B cell (primary cell): ENCODE measurements around the gene CDHR5. TPM values are rescaled to one million over a fixed set of nuclear protein-coding genes. Genes with fewer than 3 reads are reported as not detected.

ENCODE experiments used
- ATAC-seq: fragments of 200-7000 bp; cut with Tn5 transposase; one replicate; pipeline ENCODE4 v1.10.0; 2021; ENCODE audit warnings: low read depth, mild to moderate bottlenecking, moderate number of reproducible peaks, moderate library complexity
- CTCF ChIA-PET: fragments of 350-600 bp; sonication (Branson Sonifier 250); formaldehyde crosslinking; loops from one replicate; lab custom pipeline; 2021; ENCODE audit warnings: antibody characterized with exemption, inconsistent platforms; lab: Charles Lee
- POLR2A ChIA-PET: fragments of 350-600 bp; sonication (Branson Sonifier 250); formaldehyde crosslinking; loops from one replicate; lab custom pipeline; 2021; ENCODE audit warnings: antibody characterized with exemption; lab: Charles Lee
- DNase-seq: peaks from one replicate; pipeline ENCODE4 v3.0.0; 2013
- H2AFZ ChIP-seq: 2 replicates; pipeline ENCODE4 v1.6.1; 2012; ENCODE audit warnings: mild to moderate bottlenecking, low read depth, low read length; ENCODE audit not compliant: insufficient read depth, poor library complexity, severe bottlenecking
- H3K27ac ChIP-seq, 2 donors: 1 replicate in 1 of 2; 2 replicates in 1 of 2; pipeline ENCODE4 v1.5.1; 2012 to 2013; ENCODE audit warnings: low read length in 2 of 2, mild to moderate bottlenecking in 2 of 2, moderate library complexity in 1 of 2
- H3K27me3 ChIP-seq, 4 experiments: fragments of 200-600 bp in 1 of 4; sonication (generic) in 1 of 4; replicated peaks in 1 of 4; 1 replicate in 2 of 4; 2 replicates in 2 of 4; pipeline versions ENCODE4 v1.6.1 to v1.7.0; 2013 to 2016; ENCODE audit warnings: low read length in 3 of 4, mild to moderate bottlenecking in 2 of 4, mixed read lengths in 1 of 4, moderate library complexity in 1 of 4; ENCODE audit not compliant: insufficient read depth in 4 of 4, control insufficient read depth in 3 of 4; ENCODE audit errors: control extremely low read depth in 1 of 4
- H3K36me3 ChIP-seq, 2 experiments: replicated peaks in 1 of 2; 1 replicate in 1 of 2; 2 replicates in 1 of 2; pipeline versions ENCODE4 v1.6.1 to v1.7.1; 2013; ENCODE audit warnings: low read length in 1 of 2; ENCODE audit not compliant: insufficient read depth in 2 of 2, control insufficient read depth in 1 of 2; ENCODE audit errors: control extremely low read depth in 1 of 2, extremely low read depth in 1 of 2
- H3K4me1 ChIP-seq, 2 donors: fragments of 200-600 bp in 1 of 2; sonication (generic) in 1 of 2; 1 replicate in 1 of 2; 2 replicates in 1 of 2; pipeline versions ENCODE4 v1.5.1 to v1.6.1; 2013 to 2017; ENCODE audit warnings: low read length in 2 of 2; ENCODE audit not compliant: control insufficient read depth in 2 of 2, insufficient read depth in 2 of 2
- H3K4me2 ChIP-seq: replicated peaks from 2 replicates; pipeline ENCODE3; 2012; ENCODE audit warnings: mild to moderate bottlenecking, low read depth, low read length; ENCODE audit not compliant: poor library complexity, severe bottlenecking
- H3K4me3 ChIP-seq, 5 experiments: fragments of 200-600 bp in 1 of 5; sonication (generic) in 1 of 5; 1 replicate in 3 of 5; 2 replicates in 2 of 5; pipeline versions ENCODE4 v1.5.1 to v1.7.0; 2011 to 2016; ENCODE audit warnings: low read length in 4 of 5, mild to moderate bottlenecking in 4 of 5, low read depth in 2 of 5, control low read depth in 1 of 5, moderate library complexity in 1 of 5; ENCODE audit not compliant: insufficient read depth in 1 of 5; ENCODE audit errors: control extremely low read depth in 1 of 5, extremely low read depth in 1 of 5
- H3K79me2 ChIP-seq: fragments of 200-600 bp; sonication (generic); one replicate; pipeline ENCODE4 v1.6.0; 2016; ENCODE audit warnings: low read length; ENCODE audit not compliant: control insufficient read depth, insufficient read depth
- H3K9ac ChIP-seq: fragments of 200-600 bp; sonication (generic); 2 replicates; pipeline ENCODE4 v1.6.1; 2017; ENCODE audit warnings: mild to moderate bottlenecking, low read length, moderate library complexity
- H3K9me3 ChIP-seq, 3 donors: one replicate each; pipeline versions ENCODE4 v1.6.1 to v1.7.1; 2013; ENCODE audit warnings: low read length in 2 of 3; ENCODE audit not compliant: control insufficient read depth in 2 of 3, insufficient read depth in 1 of 3; ENCODE audit errors: control extremely low read depth in 1 of 3
- H4K20me1 ChIP-seq: 2 replicates; pipeline ENCODE4 v1.6.0; 2012; ENCODE audit warnings: mild to moderate bottlenecking, low read length; ENCODE audit not compliant: insufficient read depth, control insufficient read depth, poor library complexity, severe bottlenecking
- H3K27ac Mint-ChIP-seq: one replicate; pipeline ENCODE4 v1.8.0; 2021; ENCODE audit warnings: mixed read lengths
- H3K27me3 Mint-ChIP-seq: one replicate; pipeline ENCODE4 v1.8.0; 2021; ENCODE audit warnings: mixed read lengths
- H3K4me1 Mint-ChIP-seq: one replicate; pipeline ENCODE4 v1.8.0; 2021; ENCODE audit warnings: mixed read lengths
- H3K4me3 Mint-ChIP-seq: one replicate; pipeline ENCODE4 v1.8.0; 2021; ENCODE audit warnings: mixed read lengths
- H3K9me3 Mint-ChIP-seq: one replicate; pipeline ENCODE4 v1.8.0; 2022; ENCODE audit warnings: mixed read lengths; ENCODE audit not compliant: insufficient read depth
- CTCF ChIP-seq: fragments of 200-600 bp; IDR thresholded peaks from one replicate; pipeline ENCODE4 v1.8.0; 2022; ENCODE audit warnings: antibody characterized with exemption, mild to moderate bottlenecking
- EZH2 ChIP-seq: IDR thresholded peaks from 2 replicates; pipeline ENCODE4 v1.6.1; 2012; ENCODE audit warnings: borderline replicate concordance, low read depth, mild to moderate bottlenecking, moderate library complexity, low read length; ENCODE audit not compliant: insufficient read depth, poor library complexity, severe bottlenecking
- WGBS: methylation state at CpG from one replicate; pipeline ENCODE4 v1.1.5; 2013; ENCODE audit warnings: missing lambda C conversion rate; ENCODE audit not compliant: insufficient coverage; 5-methylcytosine and 5-hydroxymethylcytosine counted together
- intact Hi-C: fragments of 100-400 bp; cut with micrococcal nuclease; formaldehyde crosslinking; loops from one replicate; pipeline ENCODE4 v1.10.0; 2022
- polyA plus RNA-seq: library from polyadenylated mRNA; depleted of rRNA; stranded (reverse); fragments of >200 nt; gene quantifications from 2 replicates; pipeline ENCODE4 v1.2.3, GENCODE V29; 2012
- total RNA-seq, 2 donors: library from RNA; stranded (reverse); fragments of 120-200 nt in 1 of 2; gene quantifications; 1 replicate in 1 of 2; 2 replicates in 1 of 2; pipeline versions ENCODE4 v1.2.3 to v1.2.4, GENCODE V29; 2013 to 2022

CDHR5 gene
- total and polyA plus RNA-seq, 2 donors (not counting 1 experiment from before 2014, with no cell fraction given), result 0.09 TPM; not detected in 1

DNA sequence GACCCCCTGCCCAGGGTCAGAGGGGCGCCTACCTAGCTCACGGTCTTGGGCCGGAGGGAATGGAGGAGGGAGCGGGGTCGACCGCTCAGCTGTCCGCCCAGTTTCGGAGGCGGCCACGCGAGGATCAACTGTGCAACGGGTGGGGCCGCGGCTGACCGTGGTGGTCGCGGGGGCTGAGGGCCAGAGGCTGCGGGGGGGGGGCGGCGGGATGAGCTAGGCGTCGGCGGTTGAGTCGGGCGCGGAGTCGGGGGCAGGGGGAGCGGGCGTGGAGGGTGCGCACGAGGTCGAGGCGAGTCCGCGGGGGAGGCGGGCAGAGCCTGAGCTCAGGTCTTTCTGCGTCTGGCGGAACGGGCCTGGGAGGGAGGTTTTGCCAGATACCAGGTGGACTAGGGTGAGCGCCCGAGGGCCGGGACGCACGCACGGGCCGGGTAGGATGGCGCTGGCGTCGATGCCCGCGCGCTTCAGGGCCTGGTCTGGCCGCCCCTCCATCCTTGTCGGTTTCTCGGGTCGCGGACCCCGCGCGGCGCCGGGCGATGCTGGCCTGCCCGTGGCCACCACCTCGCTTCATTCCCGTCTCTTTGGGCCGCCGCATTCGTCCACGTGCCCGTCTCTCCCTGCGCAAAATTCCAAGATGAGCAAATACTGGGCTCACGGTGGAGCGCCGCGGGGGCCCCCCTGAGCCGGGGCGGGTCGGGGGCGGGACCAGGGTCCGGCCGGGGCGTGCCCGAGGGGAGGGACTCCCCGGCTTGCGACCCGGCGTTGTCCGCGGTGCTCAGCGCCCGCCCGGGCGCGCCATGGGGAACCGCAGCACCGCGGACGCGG, 12.0 kb upstream of the CDHR5 start, which contains the start of gene DRD4:
TSS of gene DRD4 (plus strand) at position 759 of the 822 bp plus-strand sequence. CDS start at position 795, 36 bp downstream.
- H3K4me3 Mint-ChIP-seq, result peak within 1 kb of the TSS; percentile 64
- no peaks in the 10 kb centered on the region for H3K36me3 ChIP-seq
- peaks cover 21% of the 10 kb centered on the region for H3K4me1 Mint-ChIP-seq
- TF ChIP-seq EZH2 (no peak), CTCF (no peak)
- H3K9me3 Mint-ChIP-seq, result no peaks in the 10 kb centered on the region
- H3K27ac Mint-ChIP-seq, result no peak within 1 kb of the TSS
- H3K4me1 ChIP-seq, result peaks cover 24 to 28% of the 10 kb centered on the region in 2 donors
- H3K27ac ChIP-seq, result no peak within 1 kb of the TSS
- peaks cover 0 to 7% (median 0%) of the 10 kb centered on the region in 3 donors for H3K9me3 ChIP-seq
- 20% methylated on average over 100 of the region's 100 CpGs for WGBS
- DNase-seq (no peak), ATAC-seq (no peak)
- intact Hi-C loops, result no loop called here
- peak within 1 kb of the TSS in 1 of 5 experiments; percentile 2 for H3K4me3 ChIP-seq
- no peak within 1 kb of the TSS for H2AFZ ChIP-seq
- peaks cover 28% of the 10 kb centered on the region for H3K27me3 Mint-ChIP-seq
- H4K20me1 ChIP-seq, result peaks cover 12% of the 10 kb centered on the region
- peaks cover 0 to 38% (median 20%) of the 10 kb centered on the region in 4 experiments for H3K27me3 ChIP-seq
- CTCF ChIA-PET, result no interaction called here
- H3K4me2 ChIP-seq, result peak within 1 kb of the TSS; percentile 63
- no peak within 1 kb of the TSS for H3K9ac ChIP-seq
- H3K79me2 ChIP-seq, result no peaks in the 10 kb centered on the region
- POLR2A ChIA-PET, result no interaction called here

DNA sequence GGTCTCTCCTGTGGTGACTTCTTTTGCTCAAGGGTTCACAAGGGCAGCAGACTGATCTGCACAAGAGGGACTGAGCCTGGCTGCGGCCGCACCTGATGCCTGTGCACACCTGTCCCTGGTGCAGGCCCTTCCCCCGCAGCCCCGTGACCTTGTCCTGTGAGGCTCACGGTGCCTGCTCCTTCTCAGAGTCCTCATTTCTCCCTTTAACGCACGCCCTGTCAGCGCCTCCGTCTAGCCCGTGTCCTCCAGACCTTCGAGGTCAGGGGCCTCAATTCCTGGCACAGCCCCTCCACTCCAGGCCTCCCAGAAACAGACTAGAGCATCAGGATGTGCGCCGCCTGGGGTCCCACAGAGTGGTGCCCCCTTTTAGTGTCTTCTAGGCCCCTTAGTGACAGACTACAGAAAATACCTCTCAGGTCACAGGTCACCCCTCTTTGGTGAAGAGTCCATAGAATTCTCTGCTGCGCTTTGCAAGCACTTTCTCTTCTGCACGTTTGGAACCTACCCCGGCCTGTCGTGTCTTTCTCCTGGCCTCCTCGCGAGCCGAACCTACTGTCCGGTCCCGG, 11.3 kb upstream of the CDHR5 start:
- CTCF ChIA-PET, result no interaction called here
- POLR2A ChIA-PET, result no interaction called here
- Histone ChIP-seq H3K79me2 (no peaks in the 10 kb centered on the region), H3K4me2 (no peak overlapping the region), H3K4me1 (peaks cover 22 to 28% of the 10 kb centered on the region in 2 donors), H3K36me3 (no peaks in the 10 kb centered on the region), H2AFZ (no peak overlapping the region), H3K27ac (no peak overlapping the region), H3K9me3 (peaks cover 0 to 7% (median 0%) of the 10 kb centered on the region in 3 donors), H3K4me3 (no peak overlapping the region), H3K27me3 (peaks cover 0 to 38% (median 20%) of the 10 kb centered on the region in 4 experiments), H3K9ac (no peak overlapping the region), H4K20me1 (peaks cover 12% of the 10 kb centered on the region)
- intact Hi-C loops, result no loop called here
- Mint-ChIP-seq H3K27ac (no peak overlapping the region), H3K27me3 (peaks cover 28% of the 10 kb centered on the region), H3K9me3 (no peaks in the 10 kb centered on the region), H3K4me1 (peaks cover 21% of the 10 kb centered on the region), H3K4me3 (peak overlapping the region; percentile 15)
- ATAC-seq (no peak), DNase-seq (no peak)
- 91% methylated on average over 20 of the region's 22 CpGs for WGBS
- TF ChIP-seq EZH2, result no peak
- TF ChIP-seq CTCF, result no peak
